WTC11 (cell line): ENCODE results near the gene MCOLN1. TPM values are rescaled to one million over a fixed set of nuclear protein-coding genes. Genes with fewer than 3 reads are reported as not detected.

Source experiments
- ATAC-seq: fragments of 200-7000 bp; cut with Tn5 transposase; 2 replicates; pipeline ENCODE4 v1.10.0; 2021; ENCODE audit warnings: mild to moderate bottlenecking, moderate library complexity
- CTCF ChIA-PET: fragments of 300-600 bp; sonication (Branson Sonifier 250); formaldehyde crosslinking; loops from one replicate; lab custom pipeline; 2021; ENCODE audit warnings: antibody characterized with exemption; lab: Charles Lee
- POLR2A ChIA-PET: fragments of 350-600 bp; sonication (Branson Sonifier 250); formaldehyde crosslinking; loops from one replicate; lab custom pipeline; 2021; ENCODE audit warnings: antibody characterized with exemption; lab: Charles Lee
- DNase-seq: peaks from one replicate; pipeline ENCODE4 v3.0.0; 2021; ENCODE audit warnings: low spot score
- H3K27ac Mint-ChIP-seq: 2 replicates; pipeline ENCODE4 v1.8.0; 2021; ENCODE audit warnings: mixed read lengths
- H3K27me3 Mint-ChIP-seq: 2 replicates; pipeline ENCODE4 v1.8.0; 2021; ENCODE audit warnings: low read depth, mild to moderate bottlenecking, moderate library complexity, mixed read lengths
- H3K36me3 Mint-ChIP-seq: 2 replicates; pipeline ENCODE4 v1.8.0; 2021; ENCODE audit warnings: mixed read lengths
- H3K4me1 Mint-ChIP-seq: 2 replicates; pipeline ENCODE4 v1.8.0; 2022; ENCODE audit warnings: mixed read lengths
- H3K4me3 Mint-ChIP-seq: 2 replicates; pipeline ENCODE4 v1.8.0; 2021; ENCODE audit warnings: mild to moderate bottlenecking, moderate library complexity, mixed read lengths
- H3K9me3 Mint-ChIP-seq: 2 replicates; pipeline ENCODE4 v1.8.0; 2021; ENCODE audit warnings: mixed read lengths
- ELF4 ChIP-seq: sonication (generic); formaldehyde crosslinking; IDR thresholded peaks from 2 replicates; pipeline ENCODE4 v1.8.1; 2022; ENCODE audit warnings: low read depth, mild to moderate bottlenecking, moderate library complexity, missing genetic modification reagents
- ETV6 ChIP-seq: sonication (generic); formaldehyde crosslinking; IDR thresholded peaks from 2 replicates; pipeline ENCODE4 v1.8.1; 2022; ENCODE audit warnings: mild to moderate bottlenecking, missing genetic modification reagents
- FOXP1 ChIP-seq: sonication (generic); formaldehyde crosslinking; IDR thresholded peaks from 2 replicates; pipeline ENCODE4 v1.8.0; 2022; ENCODE audit warnings: missing genetic modification reagents, mild to moderate bottlenecking, moderate library complexity, borderline replicate concordance
- GABPB1 ChIP-seq: sonication (generic); formaldehyde crosslinking; IDR thresholded peaks from 2 replicates; pipeline ENCODE4 v1.8.1; 2023; ENCODE audit warnings: mild to moderate bottlenecking, missing genetic modification reagents
- GRHL2 ChIP-seq: fragments of 250-450 bp; sonication (Bioruptor Pico); IDR thresholded peaks from 2 replicates; pipeline ENCODE4 v1.8.0; 2022; ENCODE audit warnings: mild to moderate bottlenecking, moderate library complexity; ENCODE audit not compliant: insufficient replicate concordance, severe bottlenecking
- IRF2 ChIP-seq: sonication (generic); formaldehyde crosslinking; IDR thresholded peaks from 2 replicates; pipeline ENCODE4 v1.8.0; 2022; ENCODE audit warnings: low read depth, missing genetic modification reagents, borderline replicate concordance
- JAZF1 ChIP-seq: fragments of 250-450 bp; sonication (Bioruptor Pico); IDR thresholded peaks from 2 replicates; pipeline ENCODE4 v1.9.0; 2021; ENCODE audit warnings: moderate library complexity, mild to moderate bottlenecking, inconsistent platforms
- MXD4 ChIP-seq: fragments of 250-450 bp; sonication (Bioruptor Pico); IDR thresholded peaks from 2 replicates; pipeline ENCODE4 v1.8.0; 2021; ENCODE audit warnings: mild to moderate bottlenecking, moderate library complexity, borderline replicate concordance
- NFE2L1 ChIP-seq: sonication (generic); formaldehyde crosslinking; IDR thresholded peaks from 2 replicates; pipeline ENCODE4 v1.8.1; 2023; ENCODE audit warnings: missing genetic modification reagents
- NR1H2 ChIP-seq: sonication (generic); formaldehyde crosslinking; IDR thresholded peaks from 2 replicates; pipeline ENCODE4 v1.9.0; 2021; ENCODE audit warnings: mild to moderate bottlenecking, moderate library complexity, missing genetic modification reagents
- OVOL2 ChIP-seq: fragments of 250-450 bp; sonication (Bioruptor Pico); IDR thresholded peaks from 2 replicates; pipeline ENCODE4 v1.9.0; 2021; ENCODE audit warnings: mild to moderate bottlenecking, borderline replicate concordance
- RORB ChIP-seq: fragments of 250-450 bp; sonication (Bioruptor Pico); IDR thresholded peaks from 2 replicates; pipeline ENCODE4 v1.9.0; 2021; ENCODE audit warnings: mild to moderate bottlenecking
- SP1 ChIP-seq: sonication (generic); formaldehyde crosslinking; conservative IDR thresholded peaks from 2 replicates; pipeline ENCODE4 v1.8.1; 2022; ENCODE audit warnings: missing genetic modification reagents
- TP53 ChIP-seq: sonication (generic); formaldehyde crosslinking; IDR thresholded peaks from 2 replicates; pipeline ENCODE4 v1.8.1; 2023; ENCODE audit warnings: mild to moderate bottlenecking, missing genetic modification reagents
- ZNF121 ChIP-seq: sonication (generic); formaldehyde crosslinking; IDR thresholded peaks from 2 replicates; pipeline ENCODE4 v1.8.0; 2023; ENCODE audit warnings: missing genetic modification reagents
- ZNF232 ChIP-seq: sonication (generic); formaldehyde crosslinking; IDR thresholded peaks from 2 replicates; pipeline ENCODE4 v1.8.0; 2022; ENCODE audit warnings: mild to moderate bottlenecking, missing genetic modification reagents
- total RNA-seq: library from RNA; stranded (reverse); gene quantifications from 3 replicates; pipeline ENCODE4 v1.2.3, GENCODE V29; 2021
- TF ChIP-seq, protein P1 (sequence below): sonication (generic); formaldehyde crosslinking; IDR thresholded peaks from 2 replicates; pipeline ENCODE4 v1.8.1; 2022; ENCODE audit warnings: low read depth, missing genetic modification reagents, borderline replicate concordance
- TF ChIP-seq, protein P2 (sequence below): sonication (generic); formaldehyde crosslinking; IDR thresholded peaks from 2 replicates; pipeline ENCODE4 v1.8.1; 2023; ENCODE audit warnings: mild to moderate bottlenecking, missing genetic modification reagents, moderate library complexity
- TF ChIP-seq, protein P3 (sequence below): sonication (generic); formaldehyde crosslinking; IDR thresholded peaks from 2 replicates; pipeline ENCODE4 v1.8.0; 2023; ENCODE audit warnings: missing genetic modification reagents
- TF ChIP-seq, protein P4 (sequence below): sonication (generic); formaldehyde crosslinking; IDR thresholded peaks from 2 replicates; pipeline ENCODE4 v1.8.0; 2022; ENCODE audit warnings: mild to moderate bottlenecking, missing genetic modification reagents
- TF ChIP-seq, protein P5 (sequence below): sonication (generic); formaldehyde crosslinking; IDR thresholded peaks from 2 replicates; pipeline ENCODE4 v1.8.1; 2023; ENCODE audit warnings: mild to moderate bottlenecking, moderate library complexity, missing genetic modification reagents
- TF ChIP-seq, protein P6 (sequence below): sonication (generic); formaldehyde crosslinking; IDR thresholded peaks from 2 replicates; pipeline ENCODE4 v1.8.1; 2022; ENCODE audit warnings: mild to moderate bottlenecking, missing genetic modification reagents, moderate library complexity, borderline replicate concordance
- TF ChIP-seq, protein P7 (sequence below): fragments of 250-450 bp; sonication (Bioruptor Pico); IDR thresholded peaks from 2 replicates; pipeline ENCODE4 v1.9.0; 2021; ENCODE audit warnings: mild to moderate bottlenecking

MCOLN1 gene
- total RNA-seq, 1 experiment from 2014 or later: 19.7 TPM

DNA sequence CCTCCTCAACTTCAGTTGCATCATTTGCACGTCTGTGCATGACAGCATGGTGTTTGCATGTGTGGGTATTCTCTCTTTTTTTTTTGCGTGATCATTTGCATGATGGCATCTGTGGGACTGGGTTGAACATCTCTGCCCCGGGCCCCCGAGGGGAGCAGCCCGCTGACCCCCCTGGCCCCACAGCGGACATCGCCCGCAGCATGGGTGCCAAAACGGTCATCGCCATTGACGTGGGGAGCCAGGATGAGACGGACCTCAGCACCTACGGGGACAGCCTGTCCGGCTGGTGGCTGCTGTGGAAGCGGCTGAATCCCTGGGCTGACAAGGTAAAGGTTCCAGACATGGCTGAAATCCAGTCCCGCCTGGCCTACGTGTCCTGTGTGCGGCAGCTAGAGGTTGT is 36.2 kb downstream of the MCOLN1 start:
- POLR2A ChIA-PET: no interaction called here
- Mint-ChIP-seq H3K27ac (no peak overlapping the region), H3K4me1 (no peaks in the 10 kb centered on the region; the same call in 1 of the 2 replicates), H3K9me3 (no peaks in the 10 kb centered on the region), H3K4me3 (no peak overlapping the region), H3K27me3 (no peaks in the 10 kb centered on the region; the same call in 1 of the 2 replicates)
- ATAC-seq: no peak
- CTCF ChIA-PET: interaction anchor here (2.3 kb wide), 1 partner anchor 10 kb away, joined by 18 read pairs; no protein-coding TSS in a partner anchor
- TF ChIP-seq TP53 (CRISPR knock-in tag): no peak
- no peak for TF ChIP-seq NFE2L1
- TF ChIP-seq, protein P1, sequence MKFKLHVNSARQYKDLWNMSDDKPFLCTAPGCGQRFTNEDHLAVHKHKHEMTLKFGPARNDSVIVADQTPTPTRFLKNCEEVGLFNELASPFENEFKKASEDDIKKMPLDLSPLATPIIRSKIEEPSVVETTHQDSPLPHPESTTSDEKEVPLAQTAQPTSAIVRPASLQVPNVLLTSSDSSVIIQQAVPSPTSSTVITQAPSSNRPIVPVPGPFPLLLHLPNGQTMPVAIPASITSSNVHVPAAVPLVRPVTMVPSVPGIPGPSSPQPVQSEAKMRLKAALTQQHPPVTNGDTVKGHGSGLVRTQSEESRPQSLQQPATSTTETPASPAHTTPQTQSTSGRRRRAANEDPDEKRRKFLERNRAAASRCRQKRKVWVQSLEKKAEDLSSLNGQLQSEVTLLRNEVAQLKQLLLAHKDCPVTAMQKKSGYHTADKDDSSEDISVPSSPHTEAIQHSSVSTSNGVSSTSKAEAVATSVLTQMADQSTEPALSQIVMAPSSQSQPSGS (CRISPR knock-in tag): no peak
- TF ChIP-seq MXD4 (CRISPR knock-in tag): no peak
- TF ChIP-seq IRF2 (CRISPR knock-in tag): no peak
- no peak for TF ChIP-seq NR1H2 (CRISPR knock-in tag)
- TF ChIP-seq ZNF232: no peak
- TF ChIP-seq FOXP1 (CRISPR knock-in tag): no peak
- TF ChIP-seq OVOL2 (CRISPR knock-in tag): no peak
- TF ChIP-seq RORB (CRISPR knock-in tag): no peak
- TF ChIP-seq GABPB1: no peak
- TF ChIP-seq, protein P2, sequence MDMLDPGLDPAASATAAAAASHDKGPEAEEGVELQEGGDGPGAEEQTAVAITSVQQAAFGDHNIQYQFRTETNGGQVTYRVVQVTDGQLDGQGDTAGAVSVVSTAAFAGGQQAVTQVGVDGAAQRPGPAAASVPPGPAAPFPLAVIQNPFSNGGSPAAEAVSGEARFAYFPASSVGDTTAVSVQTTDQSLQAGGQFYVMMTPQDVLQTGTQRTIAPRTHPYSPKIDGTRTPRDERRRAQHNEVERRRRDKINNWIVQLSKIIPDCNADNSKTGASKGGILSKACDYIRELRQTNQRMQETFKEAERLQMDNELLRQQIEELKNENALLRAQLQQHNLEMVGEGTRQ (CRISPR knock-in tag): no peak
- TF ChIP-seq, protein P3, sequence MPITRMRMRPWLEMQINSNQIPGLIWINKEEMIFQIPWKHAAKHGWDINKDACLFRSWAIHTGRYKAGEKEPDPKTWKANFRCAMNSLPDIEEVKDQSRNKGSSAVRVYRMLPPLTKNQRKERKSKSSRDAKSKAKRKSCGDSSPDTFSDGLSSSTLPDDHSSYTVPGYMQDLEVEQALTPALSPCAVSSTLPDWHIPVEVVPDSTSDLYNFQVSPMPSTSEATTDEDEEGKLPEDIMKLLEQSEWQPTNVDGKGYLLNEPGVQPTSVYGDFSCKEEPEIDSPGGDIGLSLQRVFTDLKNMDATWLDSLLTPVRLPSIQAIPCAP (CRISPR knock-in tag): no peak
- TF ChIP-seq, protein P4, sequence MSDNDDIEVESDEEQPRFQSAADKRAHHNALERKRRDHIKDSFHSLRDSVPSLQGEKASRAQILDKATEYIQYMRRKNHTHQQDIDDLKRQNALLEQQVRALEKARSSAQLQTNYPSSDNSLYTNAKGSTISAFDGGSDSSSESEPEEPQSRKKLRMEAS (CRISPR knock-in tag): no peak
- TF ChIP-seq, protein P5, sequence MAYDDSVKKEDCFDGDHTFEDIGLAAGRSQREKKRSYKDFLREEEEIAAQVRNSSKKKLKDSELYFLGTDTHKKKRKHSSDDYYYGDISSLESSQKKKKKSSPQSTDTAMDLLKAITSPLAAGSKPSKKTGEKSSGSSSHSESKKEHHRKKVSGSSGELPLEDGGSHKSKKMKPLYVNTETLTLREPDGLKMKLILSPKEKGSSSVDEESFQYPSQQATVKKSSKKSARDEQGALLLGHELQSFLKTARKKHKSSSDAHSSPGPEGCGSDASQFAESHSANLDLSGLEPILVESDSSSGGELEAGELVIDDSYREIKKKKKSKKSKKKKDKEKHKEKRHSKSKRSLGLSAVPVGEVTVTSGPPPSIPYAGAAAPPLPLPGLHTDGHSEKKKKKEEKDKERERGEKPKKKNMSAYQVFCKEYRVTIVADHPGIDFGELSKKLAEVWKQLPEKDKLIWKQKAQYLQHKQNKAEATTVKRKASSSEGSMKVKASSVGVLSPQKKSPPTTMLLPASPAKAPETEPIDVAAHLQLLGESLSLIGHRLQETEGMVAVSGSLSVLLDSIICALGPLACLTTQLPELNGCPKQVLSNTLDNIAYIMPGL (CRISPR knock-in tag): no peak
- TF ChIP-seq, all 79 proteins: peak for 0
- peaks cover 23% of the 10 kb centered on the region for H3K36me3 Mint-ChIP-seq
- no peak for DNase-seq

DNA sequence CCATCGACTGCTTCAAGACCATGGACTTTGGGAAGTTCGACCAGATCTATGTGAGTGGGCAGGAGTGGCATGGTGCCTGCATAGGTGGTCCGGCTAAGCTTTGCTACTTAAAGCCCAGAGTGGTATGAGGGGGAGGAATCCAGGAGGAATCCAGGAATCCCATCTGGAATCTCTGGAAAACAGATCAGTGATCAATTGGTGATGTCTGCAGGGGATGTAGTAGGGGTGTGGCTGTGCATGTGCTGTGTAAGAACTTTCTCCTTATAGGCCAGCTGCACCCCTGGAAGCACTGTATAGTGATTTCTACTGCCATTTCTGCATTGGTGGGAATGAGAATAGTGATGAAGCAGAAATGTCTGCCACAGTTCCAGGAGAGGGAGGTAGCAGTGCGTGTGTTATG is 36.7 kb downstream of the MCOLN1 start:
- ChIA-PET CTCF (interaction anchor here (2.3 kb wide), 1 partner anchor 9 kb away, joined by 18 read pairs; no protein-coding TSS in a partner anchor), POLR2A (no interaction called here)
- peaks cover 23% of the 10 kb centered on the region for H3K36me3 Mint-ChIP-seq
- no peak overlapping the region for H3K4me3 Mint-ChIP-seq
- no peak for DNase-seq
- no peaks in the 10 kb centered on the region; the same call in 1 of the 2 replicates for H3K27me3 Mint-ChIP-seq
- no peak overlapping the region for H3K27ac Mint-ChIP-seq
- H3K9me3 Mint-ChIP-seq: no peaks in the 10 kb centered on the region
- ATAC-seq: no peak
- no peaks in the 10 kb centered on the region; the same call in 1 of the 2 replicates for H3K4me1 Mint-ChIP-seq
- TF ChIP-seq ZNF121 (CRISPR knock-in tag): no peak
- no peak for TF ChIP-seq NFE2L1
- TF ChIP-seq GRHL2 (CRISPR knock-in tag): no peak
- TF ChIP-seq ELF4 (CRISPR knock-in tag): no peak
- TF ChIP-seq, protein P2 (CRISPR knock-in tag): no peak
- TF ChIP-seq, protein P6, sequence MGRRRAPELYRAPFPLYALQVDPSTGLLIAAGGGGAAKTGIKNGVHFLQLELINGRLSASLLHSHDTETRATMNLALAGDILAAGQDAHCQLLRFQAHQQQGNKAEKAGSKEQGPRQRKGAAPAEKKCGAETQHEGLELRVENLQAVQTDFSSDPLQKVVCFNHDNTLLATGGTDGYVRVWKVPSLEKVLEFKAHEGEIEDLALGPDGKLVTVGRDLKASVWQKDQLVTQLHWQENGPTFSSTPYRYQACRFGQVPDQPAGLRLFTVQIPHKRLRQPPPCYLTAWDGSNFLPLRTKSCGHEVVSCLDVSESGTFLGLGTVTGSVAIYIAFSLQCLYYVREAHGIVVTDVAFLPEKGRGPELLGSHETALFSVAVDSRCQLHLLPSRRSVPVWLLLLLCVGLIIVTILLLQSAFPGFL: no peak
- no peak for TF ChIP-seq ETV6 (CRISPR knock-in tag)
- no peak for TF ChIP-seq SP1
- TF ChIP-seq, protein P7, sequence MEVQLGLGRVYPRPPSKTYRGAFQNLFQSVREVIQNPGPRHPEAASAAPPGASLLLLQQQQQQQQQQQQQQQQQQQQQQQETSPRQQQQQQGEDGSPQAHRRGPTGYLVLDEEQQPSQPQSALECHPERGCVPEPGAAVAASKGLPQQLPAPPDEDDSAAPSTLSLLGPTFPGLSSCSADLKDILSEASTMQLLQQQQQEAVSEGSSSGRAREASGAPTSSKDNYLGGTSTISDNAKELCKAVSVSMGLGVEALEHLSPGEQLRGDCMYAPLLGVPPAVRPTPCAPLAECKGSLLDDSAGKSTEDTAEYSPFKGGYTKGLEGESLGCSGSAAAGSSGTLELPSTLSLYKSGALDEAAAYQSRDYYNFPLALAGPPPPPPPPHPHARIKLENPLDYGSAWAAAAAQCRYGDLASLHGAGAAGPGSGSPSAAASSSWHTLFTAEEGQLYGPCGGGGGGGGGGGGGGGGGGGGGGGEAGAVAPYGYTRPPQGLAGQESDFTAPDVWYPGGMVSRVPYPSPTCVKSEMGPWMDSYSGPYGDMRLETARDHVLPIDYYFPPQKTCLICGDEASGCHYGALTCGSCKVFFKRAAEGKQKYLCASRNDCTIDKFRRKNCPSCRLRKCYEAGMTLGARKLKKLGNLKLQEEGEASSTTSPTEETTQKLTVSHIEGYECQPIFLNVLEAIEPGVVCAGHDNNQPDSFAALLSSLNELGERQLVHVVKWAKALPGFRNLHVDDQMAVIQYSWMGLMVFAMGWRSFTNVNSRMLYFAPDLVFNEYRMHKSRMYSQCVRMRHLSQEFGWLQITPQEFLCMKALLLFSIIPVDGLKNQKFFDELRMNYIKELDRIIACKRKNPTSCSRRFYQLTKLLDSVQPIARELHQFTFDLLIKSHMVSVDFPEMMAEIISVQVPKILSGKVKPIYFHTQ (CRISPR knock-in tag): no peak
- no peak for TF ChIP-seq JAZF1 (CRISPR knock-in tag)
- TF ChIP-seq NR1H2 (CRISPR knock-in tag): no peak
- TF ChIP-seq MXD4 (CRISPR knock-in tag): no peak
